GM12801 (cell line): ENCODE results near the gene RPS5.

Source experiments
- TF ChIP-seq, protein P1 (sequence below): IDR thresholded peaks from one replicate; pipeline ENCODE4 v1.5.1; 2011; ENCODE audit warnings: control low read depth; ENCODE audit not compliant: insufficient read length; ENCODE audit errors: extremely low read depth

RPS5 gene

DNA sequence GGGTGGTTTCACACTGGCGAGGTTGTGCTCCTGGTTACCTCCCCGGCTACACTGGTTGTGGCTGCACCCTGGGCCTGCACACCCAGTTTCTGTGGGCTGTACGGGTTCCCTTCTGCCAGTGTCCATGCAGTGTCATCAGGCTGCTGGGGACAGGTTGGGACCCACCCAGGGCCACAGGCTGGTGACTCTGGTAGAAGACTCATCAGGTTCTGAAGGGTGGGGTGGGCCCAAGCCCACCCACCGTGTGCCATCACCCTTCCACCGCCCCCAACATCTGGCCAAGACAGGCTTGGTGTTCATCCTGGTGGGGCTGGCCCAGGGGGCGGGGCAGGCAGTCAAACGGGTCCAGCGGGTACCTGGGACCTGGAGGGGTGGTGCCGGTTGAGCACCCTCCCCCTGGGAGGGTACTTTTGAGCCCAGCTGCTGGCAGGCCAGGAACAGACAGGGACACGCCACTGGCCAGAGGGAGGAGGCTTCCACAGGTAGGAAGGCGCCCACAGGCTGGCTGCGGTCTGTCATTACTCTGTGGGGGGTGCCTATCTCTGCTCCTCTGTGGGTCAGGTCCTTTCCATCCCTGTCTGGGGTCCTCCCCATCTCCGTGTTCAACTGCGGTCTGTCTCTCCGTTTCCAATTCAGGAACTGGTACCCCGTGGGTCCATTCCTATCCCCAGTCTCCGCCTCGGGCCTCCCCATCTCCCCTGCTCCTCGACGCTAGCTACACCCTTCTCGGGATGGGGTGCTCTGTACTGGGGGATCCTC lies 8.3 kb downstream of the RPS5 start, which contains the start of gene RNF225:
RNF225 (plus strand) TSS at position 437 of the 759 bp plus-strand sequence. CDS start 434 bp downstream, outside the sequence.
- TF ChIP-seq, protein P1, sequence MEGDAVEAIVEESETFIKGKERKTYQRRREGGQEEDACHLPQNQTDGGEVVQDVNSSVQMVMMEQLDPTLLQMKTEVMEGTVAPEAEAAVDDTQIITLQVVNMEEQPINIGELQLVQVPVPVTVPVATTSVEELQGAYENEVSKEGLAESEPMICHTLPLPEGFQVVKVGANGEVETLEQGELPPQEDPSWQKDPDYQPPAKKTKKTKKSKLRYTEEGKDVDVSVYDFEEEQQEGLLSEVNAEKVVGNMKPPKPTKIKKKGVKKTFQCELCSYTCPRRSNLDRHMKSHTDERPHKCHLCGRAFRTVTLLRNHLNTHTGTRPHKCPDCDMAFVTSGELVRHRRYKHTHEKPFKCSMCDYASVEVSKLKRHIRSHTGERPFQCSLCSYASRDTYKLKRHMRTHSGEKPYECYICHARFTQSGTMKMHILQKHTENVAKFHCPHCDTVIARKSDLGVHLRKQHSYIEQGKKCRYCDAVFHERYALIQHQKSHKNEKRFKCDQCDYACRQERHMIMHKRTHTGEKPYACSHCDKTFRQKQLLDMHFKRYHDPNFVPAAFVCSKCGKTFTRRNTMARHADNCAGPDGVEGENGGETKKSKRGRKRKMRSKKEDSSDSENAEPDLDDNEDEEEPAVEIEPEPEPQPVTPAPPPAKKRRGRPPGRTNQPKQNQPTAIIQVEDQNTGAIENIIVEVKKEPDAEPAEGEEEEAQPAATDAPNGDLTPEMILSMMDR: no peak

DNA sequence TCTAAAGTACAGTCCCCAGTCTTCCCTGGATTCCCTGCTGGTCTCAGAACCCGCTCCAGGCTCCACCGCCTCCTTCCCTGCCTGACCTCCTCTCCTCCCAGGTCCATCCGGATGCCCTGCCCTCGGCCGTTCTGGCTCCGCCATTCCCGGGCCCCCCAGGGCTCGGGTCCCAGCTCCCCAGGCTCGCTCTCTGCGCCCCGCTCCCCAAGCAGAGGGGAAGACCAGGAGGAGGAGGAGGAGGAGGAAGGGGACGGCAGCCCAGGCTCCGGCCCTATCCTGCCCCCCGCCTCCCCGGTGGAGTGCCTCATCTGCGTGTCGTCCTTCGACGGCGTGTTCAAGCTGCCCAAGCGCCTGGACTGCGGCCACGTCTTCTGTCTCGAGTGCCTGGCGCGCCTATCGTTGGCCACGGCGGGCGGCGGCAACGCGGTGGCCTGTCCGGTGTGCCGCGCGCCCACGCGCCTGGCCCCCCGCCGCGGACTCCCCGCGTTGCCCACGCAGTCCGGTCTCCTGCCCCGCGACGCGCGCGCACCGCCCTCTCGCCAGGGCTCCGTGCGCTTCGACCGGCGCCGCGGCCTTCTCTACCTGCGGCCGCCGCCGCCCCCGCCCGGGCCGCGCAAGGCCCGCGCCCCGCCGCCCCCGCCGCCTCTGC lies 9.0 kb downstream of the RPS5 start:
- TF ChIP-seq, protein P1: no peak

DNA sequence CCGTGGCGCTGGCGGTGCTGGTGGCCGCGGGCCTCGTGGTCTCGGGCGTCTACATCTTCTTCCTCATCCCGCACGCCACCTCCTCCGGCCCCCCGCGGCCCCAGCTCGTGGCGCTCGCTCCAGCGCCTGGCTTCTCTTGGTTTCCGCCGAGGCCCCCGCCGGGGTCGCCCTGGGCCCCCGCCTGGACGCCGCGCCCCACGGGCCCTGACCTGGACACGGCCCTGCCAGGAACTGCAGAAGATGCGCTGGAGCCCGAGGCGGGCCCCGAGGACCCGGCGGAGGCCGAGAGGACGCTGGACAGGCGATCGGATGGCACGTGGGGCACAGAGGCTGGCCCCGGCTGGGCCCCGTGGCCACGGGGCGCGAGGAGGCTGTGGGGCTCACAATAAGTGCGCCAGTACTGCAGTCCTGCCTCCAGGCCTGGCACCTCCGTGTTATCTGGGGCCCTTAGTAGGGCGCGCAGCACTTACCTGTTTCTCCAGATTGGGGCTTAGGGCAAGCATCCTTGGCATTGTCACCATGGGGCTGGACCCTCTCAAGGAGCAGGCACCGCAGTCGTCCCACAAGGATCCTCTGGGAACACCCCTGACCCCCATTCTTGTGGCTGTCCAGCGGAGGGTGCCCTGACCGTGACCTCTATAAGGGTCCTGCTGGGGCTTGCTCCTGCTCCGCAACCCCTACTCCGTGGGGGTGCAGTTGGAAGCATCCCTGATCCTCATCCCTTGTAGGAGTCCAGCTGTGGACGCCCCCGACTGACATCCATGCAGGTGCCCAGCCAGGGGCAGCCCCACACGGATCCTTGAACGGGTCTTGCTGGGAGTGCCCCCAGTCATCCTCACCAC lies 9.8 kb downstream of the RPS5 start:
- TF ChIP-seq, protein P1: no peak

DNA sequence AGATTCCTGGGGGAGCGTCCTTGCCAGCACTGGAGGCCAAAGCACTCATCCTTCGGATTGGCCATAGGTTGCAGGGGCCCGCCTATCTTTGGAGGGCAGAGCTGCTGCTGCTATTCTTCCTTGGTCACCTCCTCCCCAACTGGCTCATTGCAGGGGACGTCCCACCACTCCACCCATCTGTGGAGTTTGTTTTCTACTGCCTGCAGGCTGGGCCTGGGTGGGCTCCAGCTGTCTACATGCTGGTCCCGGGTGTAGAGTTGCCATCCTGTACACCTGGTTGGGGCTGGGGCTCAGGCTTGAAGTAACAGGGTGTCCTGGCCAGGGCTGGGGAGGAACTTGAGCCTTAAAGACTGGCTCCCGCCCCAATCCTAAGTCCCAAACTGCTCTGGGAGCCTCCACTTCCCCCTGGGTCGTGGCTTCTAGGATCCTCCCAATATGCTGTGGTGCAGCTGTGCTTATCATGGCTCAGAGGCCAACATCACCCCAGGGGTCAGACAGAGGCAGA lies 10.5 kb downstream of the RPS5 start:
- TF ChIP-seq, protein P1: no peak

DNA sequence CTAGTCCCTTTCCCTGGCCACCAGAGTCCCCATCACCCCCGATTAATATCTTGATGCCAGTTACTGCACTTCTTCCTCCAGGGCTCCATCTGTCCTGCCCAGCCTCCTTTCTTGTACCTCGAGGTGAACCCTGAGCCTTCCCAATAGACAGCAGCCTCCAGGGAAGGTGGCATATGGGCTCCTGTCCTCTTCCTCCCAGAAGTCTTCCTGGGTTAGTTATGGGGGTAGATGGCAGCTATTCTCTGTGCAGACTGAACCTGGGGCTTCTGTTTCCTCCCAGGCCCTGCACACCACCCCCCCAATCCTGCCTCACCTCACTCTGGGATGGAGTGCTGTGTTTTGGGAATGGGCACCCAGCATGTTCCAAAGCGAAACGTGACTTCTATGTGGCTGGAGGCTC lies 11.0 kb downstream of the RPS5 start:
- TF ChIP-seq, protein P1: no peak

DNA sequence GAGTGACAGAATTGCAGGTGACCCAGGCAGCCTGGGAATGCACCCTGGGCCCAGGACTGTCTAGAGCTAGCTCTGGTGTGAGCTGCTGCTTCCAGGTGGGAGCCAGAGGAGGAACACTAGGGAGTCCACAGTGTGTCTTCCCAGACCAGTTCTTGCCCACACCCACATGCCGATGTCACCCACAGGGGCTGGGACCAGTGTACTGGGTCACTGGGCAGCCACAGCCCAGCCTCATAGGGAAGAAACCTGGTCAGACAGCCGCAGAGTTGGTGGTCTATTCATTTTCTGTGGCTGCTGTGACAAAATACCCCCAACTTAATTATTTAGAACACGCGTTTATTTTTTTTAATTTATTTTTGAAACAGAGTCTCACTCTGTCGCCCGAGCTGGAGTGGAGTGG lies 11.5 kb downstream of the RPS5 start:
- TF ChIP-seq, protein P1: no peak

DNA sequence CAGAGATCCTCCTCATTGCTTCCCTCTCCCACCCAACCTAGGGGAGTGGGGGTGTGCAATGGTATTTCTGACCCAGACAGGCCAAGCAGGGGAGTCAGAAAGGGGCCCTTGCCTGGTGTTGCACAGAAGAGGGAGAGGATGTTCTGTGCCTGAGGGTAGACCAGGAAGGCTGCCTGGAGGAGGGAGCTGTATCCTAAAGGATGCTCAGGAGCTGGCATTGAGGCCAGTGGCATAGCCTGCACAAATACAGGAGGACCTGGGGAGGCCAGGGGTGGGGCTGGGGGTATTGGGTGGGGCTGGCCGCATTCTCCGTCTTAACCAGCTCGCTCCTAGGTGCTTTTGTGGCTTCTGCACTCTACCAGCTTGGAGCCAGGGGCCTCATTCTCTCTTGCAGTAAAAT lies 12.8 kb downstream of the RPS5 start:
- TF ChIP-seq, protein P1: no peak
